ENCODE measurements around the gene ATN1.
"Not testable (repeated sequence)": the region's sequence is repeated elsewhere in the genome, so short reads cannot be mapped to it uniquely, and the experiment has no call there.

Gene ATN1

GRCh38 chr12:6896846-6897435, 30.8 kb upstream of the ATN1 start:
- ATAC-seq (no peak), DNase-seq (ENCODE audit: low spot score in 2 of 2) (no peak)
- no peaks in the 10 kb centered on the region for H3K36me3 Mint-ChIP-seq
- H3K4me3 Mint-ChIP-seq, result no peak overlapping the region
- H3K9me3 Mint-ChIP-seq, result no peaks in the 10 kb centered on the region
- H3K27ac Mint-ChIP-seq, result peak overlapping the region; percentile 26
- no peaks in the 10 kb centered on the region for H3K4me1 Mint-ChIP-seq

GRCh38 chr12:6899427-6899826, 28.3 kb upstream of the ATN1 start:
- Mint-ChIP-seq H3K9me3 (no peaks in the 10 kb centered on the region), H3K4me3 (no peak overlapping the region), H3K36me3 (no peaks in the 10 kb centered on the region), H3K27ac (peak overlapping the region; percentile 51), H3K4me1 (no peaks in the 10 kb centered on the region)
- ATAC-seq (no peak), DNase-seq (ENCODE audit: low spot score in 2 of 2) (no peak)

- no peak for DNase-seq (ENCODE audit: low spot score in 2 of 2)
- H3K27ac Mint-ChIP-seq, result peak overlapping the region; percentile 51
Measured at GRCh38 chr12:6899837-6900519, 27.8 kb upstream of the ATN1 start.

GRCh38 chr12:6902448-6902847, 25.3 kb upstream of the ATN1 start:
- Mint-ChIP-seq H3K9me3 (no peaks in the 10 kb centered on the region), H3K4me1 (no peaks in the 10 kb centered on the region), H3K36me3 (peaks cover under 1% of the 10 kb centered on the region), H3K27ac (no peak overlapping the region), H3K4me3 (no peak overlapping the region)
- no peak for DNase-seq (ENCODE audit: low spot score in 2 of 2)
- ATAC-seq, result no peak

More at GRCh38 chr12:6899837-6900519, 27.8 kb upstream of the ATN1 start:
- Mint-ChIP-seq H3K36me3 (no peaks in the 10 kb centered on the region), H3K9me3 (no peaks in the 10 kb centered on the region), H3K4me1 (no peaks in the 10 kb centered on the region), H3K4me3 (no peak overlapping the region)
- ATAC-seq, result no peak

- Mint-ChIP-seq H3K4me1 (no peaks in the 10 kb centered on the region), H3K36me3 (peaks cover 6% of the 10 kb centered on the region), H3K9me3 (no peaks in the 10 kb centered on the region), H3K27ac (no peak overlapping the region), H3K4me3 (no peak overlapping the region)
- DNase-seq (ENCODE audit: low spot score in 2 of 2), result no peak
- ATAC-seq, result no peak
Measured at GRCh38 chr12:6903722-6904121, 24.0 kb upstream of the ATN1 start.

- H3K4me3 Mint-ChIP-seq, result no peak within 1 kb of the TSS
- H3K9me3 Mint-ChIP-seq, result no peaks in the 10 kb centered on the region
- ATAC-seq, result peak; percentile 98
Measured at GRCh38 chr12:6904280-6905276, 23.2 kb upstream of the ATN1 start, which contains the start of gene LRRC23. Gene LRRC23 (plus strand): TSS chr12:6904822. CDS start chr12:6905634, 812 bp downstream.

GRCh38 chr12:6905414-6906040, 22.2 kb upstream of the ATN1 start:
- H3K4me3 Mint-ChIP-seq, result no peak overlapping the region
- H3K36me3 Mint-ChIP-seq, result peaks cover 6% of the 10 kb centered on the region
- no peaks in the 10 kb centered on the region for H3K9me3 Mint-ChIP-seq
- H3K4me1 Mint-ChIP-seq, result no peaks in the 10 kb centered on the region
- H3K27ac Mint-ChIP-seq, result no peak overlapping the region
- DNase-seq (ENCODE audit: low spot score in 2 of 2) (no peak), ATAC-seq (no peak)

More at GRCh38 chr12:6904280-6905276, 23.2 kb upstream of the ATN1 start, which contains the start of gene LRRC23:
- Mint-ChIP-seq H3K27ac (no peak within 1 kb of the TSS), H3K4me1 (no peaks in the 10 kb centered on the region), H3K36me3 (peaks cover 6% of the 10 kb centered on the region)
- DNase-seq (ENCODE audit: low spot score in 2 of 2), result peak; percentile 86 to 99

GRCh38 chr12:6908141-6908540, 19.6 kb upstream of the ATN1 start:
- H3K36me3 Mint-ChIP-seq, result peaks cover 11% of the 10 kb centered on the region
- ATAC-seq, result not testable (repeated sequence)

GRCh38 chr12:6909421-6910145, 18.2 kb upstream of the ATN1 start:
- Mint-ChIP-seq H3K4me3 (no peak overlapping the region), H3K4me1 (peaks cover 12% of the 10 kb centered on the region), H3K36me3 (peaks cover 18% of the 10 kb centered on the region), H3K9me3 (no peaks in the 10 kb centered on the region), H3K27ac (no peak overlapping the region)
- ATAC-seq (no peak), DNase-seq (ENCODE audit: low spot score in 2 of 2) (no peak)

More at GRCh38 chr12:6908141-6908540, 19.6 kb upstream of the ATN1 start:
- H3K9me3 Mint-ChIP-seq; H3K4me3 Mint-ChIP-seq; DNase-seq (ENCODE audit: low spot score in 2 of 2); H3K27ac Mint-ChIP-seq; H3K4me1 Mint-ChIP-seq: not testable (repeated sequence)

GRCh38 chr12:6912164-6912935, 15.4 kb upstream of the ATN1 start:
- ATAC-seq (no peak), DNase-seq (ENCODE audit: low spot score in 2 of 2) (no peak)
- Mint-ChIP-seq H3K27ac (peak overlapping the region; percentile 95), H3K36me3 (peaks cover 46% of the 10 kb centered on the region), H3K4me3 (peak overlapping the region; percentile 99), H3K9me3 (no peaks in the 10 kb centered on the region), H3K4me1 (peaks cover 37% of the 10 kb centered on the region)

- H3K9me3 Mint-ChIP-seq, result no peaks in the 10 kb centered on the region
- ATAC-seq (peak; percentile 96), DNase-seq (ENCODE audit: low spot score in 2 of 2) (peak; percentile 76 to 87)
- peaks cover 42% of the 10 kb centered on the region for H3K4me1 Mint-ChIP-seq
- H3K27ac Mint-ChIP-seq, result peak within 1 kb of the TSS; percentile 95
- peaks cover 61% of the 10 kb centered on the region for H3K36me3 Mint-ChIP-seq
- peak within 1 kb of the TSS; percentile 99 for H3K4me3 Mint-ChIP-seq
Measured at GRCh38 chr12:6914246-6914946, 13.4 kb upstream of the ATN1 start, which contains the start of gene ENO2. Gene ENO2 (plus strand): TSS chr12:6914580. CDS start chr12:6915833, 1,253 bp downstream.

- no peak for DNase-seq (ENCODE audit: low spot score in 2 of 2)
- no peak for ATAC-seq
- Mint-ChIP-seq H3K27ac (peak overlapping the region; percentile 95), H3K9me3 (no peaks in the 10 kb centered on the region), H3K4me1 (peaks cover 49% of the 10 kb centered on the region), H3K4me3 (peak overlapping the region; percentile 99), H3K36me3 (peaks cover 68% of the 10 kb centered on the region)
Measured at GRCh38 chr12:6914947-6915788, 12.6 kb upstream of the ATN1 start.
